ENCODE results near the gene TTLL8.

GRCh38 chr22:50001388-50002231 is 56.5 kb downstream of the TTLL8 start:
- TF ChIP-seq TARDBP (IDR thresholded peaks at IDR 0.05) = no peak
- no peak for TF ChIP-seq SUZ12 (IDR thresholded peaks at IDR 0.05)
- no peak for TF ChIP-seq ELF4 (IDR thresholded peaks at IDR 0.05)
- no peak for TF ChIP-seq PKNOX1 (IDR thresholded peaks at IDR 0.05)
- no peak for TF ChIP-seq NFRKB (IDR thresholded peaks at IDR 0.05)
- TF ChIP-seq L3MBTL2 (conservative IDR thresholded peaks at IDR 0.05) = no peak
